HG03280 (cell line): ENCODE results near the gene MORN1.

Experiments used
- ATAC-seq: cut with Tn5 transposase; IDR thresholded peaks from one replicate; pipeline ENCODE4 v1.9.1; 2021; ENCODE audit warnings: mild to moderate bottlenecking, moderate library complexity; ENCODE audit not compliant: unreplicated experiment

Gene MORN1

GRCh38 chr1:2282556-2283270 lies 108.6 kb downstream of the MORN1 start:
- no peak for ATAC-seq

DNA sequence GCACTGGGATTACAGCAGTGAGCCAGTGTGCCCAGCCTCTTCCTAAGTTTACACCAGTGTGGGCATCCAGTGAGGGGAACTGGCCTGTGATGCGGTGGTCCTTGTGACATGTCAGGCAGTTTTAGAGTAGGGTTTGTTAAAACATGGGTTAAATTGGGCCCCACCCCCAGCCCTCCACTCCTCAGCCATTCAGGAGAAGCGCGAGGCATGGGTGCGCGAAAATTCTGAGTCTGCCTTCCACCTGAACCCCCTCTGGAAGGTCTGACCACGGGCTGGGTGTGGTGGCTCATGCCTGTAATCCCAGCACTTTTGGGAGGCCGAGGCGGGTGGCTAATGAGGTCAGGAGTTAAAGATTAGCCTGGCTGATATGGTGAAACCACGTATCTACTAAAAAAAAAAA lies 111.5 kb downstream of the MORN1 start:
- no peak for ATAC-seq

GRCh38 chr1:2279210-2279639 lies 112.1 kb downstream of the MORN1 start:
- ATAC-seq = no peak

DNA sequence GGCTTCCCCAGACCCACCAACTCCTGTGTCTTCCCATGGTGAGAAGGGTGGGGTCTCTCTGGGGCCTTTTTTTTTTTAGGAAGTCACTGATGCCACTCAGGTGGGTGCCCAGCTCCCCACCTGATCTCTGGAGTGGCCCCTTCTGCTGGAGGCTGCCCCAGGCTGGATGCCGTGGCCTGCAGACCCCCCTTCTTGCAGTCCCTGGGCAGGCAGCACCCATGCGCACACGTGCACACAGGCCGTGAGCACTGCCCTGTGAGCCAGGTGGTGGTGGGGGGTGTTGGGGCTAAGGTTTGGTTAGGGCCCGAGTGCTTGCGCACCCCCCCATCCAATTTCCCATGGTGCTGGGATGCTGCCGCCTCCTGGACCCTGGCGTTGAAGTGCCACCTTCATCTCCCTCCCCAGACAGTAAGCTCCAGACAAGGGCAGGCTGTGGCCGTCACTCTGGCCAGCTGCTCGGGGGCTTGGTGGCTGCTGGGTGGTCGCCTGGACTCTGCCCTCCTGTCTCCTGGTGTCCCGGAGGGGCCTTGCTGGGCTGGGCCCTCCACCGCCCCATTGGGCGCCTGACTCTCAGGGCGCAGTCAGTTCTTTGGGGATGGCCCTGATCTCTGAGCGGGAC lies 112.7 kb downstream of the MORN1 start:
- no peak for ATAC-seq

DNA sequence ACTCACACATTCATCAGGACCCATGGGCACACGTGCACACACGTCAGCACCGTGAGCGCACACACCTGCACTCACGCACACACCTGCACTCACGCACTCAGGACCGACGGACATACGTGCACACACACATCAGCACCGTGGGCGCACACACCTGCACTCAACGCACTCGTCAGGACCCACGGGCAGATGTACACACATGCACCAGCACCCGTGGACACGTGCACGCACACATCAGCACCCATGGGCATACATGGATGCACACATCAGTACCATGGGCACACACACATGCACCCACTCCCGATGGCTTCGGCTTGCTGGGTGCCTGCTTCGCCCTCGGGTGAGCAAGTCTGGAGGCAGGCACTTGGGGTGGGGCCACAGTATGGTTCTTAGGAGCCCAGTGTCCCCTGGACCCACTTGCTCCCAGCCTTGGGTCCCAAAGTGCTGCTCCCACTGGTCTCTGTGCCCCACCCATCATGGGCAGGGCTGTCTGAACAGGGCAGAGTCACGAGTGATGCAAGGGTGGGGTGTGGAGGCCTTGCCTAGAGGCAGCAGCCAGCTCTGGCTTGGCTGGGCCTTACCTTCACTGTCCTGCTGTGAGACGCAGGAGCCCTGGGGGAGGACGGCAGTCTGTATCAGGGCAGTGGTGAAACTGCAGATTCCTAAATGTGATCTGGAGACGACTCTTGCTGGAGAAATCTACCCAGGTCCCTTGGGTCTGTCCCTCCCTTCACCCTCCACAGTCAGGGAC lies 113.4 kb downstream of the MORN1 start:
- no peak for ATAC-seq

DNA sequence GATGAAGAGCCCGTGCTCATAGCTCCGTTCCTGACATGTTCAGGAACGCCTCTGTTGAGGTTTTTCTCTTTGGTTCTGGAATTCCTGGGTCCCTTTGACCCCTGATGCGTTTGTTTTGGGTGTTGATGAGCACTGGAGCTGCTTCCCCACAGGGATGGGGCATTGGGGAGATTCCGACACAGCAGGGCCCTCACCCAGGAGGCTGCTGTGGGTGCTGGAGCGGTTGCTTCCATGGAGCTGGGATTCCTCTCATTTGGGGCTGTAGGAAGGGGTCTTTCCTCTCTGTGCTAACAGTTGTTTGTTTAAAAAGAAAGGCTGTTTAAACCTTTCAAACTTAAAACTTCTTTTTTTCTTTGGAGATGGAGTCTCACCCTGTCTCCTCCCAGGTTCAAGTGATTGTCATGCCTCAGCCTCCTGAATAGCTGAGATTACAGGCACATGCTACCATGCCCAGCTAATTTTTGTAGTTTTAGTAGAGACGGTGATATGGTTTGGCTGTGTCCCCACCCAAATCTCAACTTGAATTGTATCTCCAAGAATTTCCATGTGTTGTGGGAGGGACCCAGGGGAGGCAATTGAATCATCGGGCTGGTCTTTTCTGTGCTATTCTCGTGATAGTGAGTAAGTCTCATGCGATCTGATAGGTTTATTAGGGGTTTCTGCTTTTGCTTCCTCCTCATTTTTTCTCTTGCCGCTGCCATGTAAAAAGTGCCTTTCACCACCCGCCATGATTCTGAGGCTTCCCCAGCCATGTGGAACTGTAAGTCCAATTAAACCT lies 114.4 kb downstream of the MORN1 start:
- ATAC-seq = no peak

- no peak for ATAC-seq
Observed at GRCh38 chr1:2275796-2276536, 115.4 kb downstream of the MORN1 start.

- no peak for ATAC-seq
Observed at GRCh38 chr1:2274929-2275475, 116.4 kb downstream of the MORN1 start.

DNA sequence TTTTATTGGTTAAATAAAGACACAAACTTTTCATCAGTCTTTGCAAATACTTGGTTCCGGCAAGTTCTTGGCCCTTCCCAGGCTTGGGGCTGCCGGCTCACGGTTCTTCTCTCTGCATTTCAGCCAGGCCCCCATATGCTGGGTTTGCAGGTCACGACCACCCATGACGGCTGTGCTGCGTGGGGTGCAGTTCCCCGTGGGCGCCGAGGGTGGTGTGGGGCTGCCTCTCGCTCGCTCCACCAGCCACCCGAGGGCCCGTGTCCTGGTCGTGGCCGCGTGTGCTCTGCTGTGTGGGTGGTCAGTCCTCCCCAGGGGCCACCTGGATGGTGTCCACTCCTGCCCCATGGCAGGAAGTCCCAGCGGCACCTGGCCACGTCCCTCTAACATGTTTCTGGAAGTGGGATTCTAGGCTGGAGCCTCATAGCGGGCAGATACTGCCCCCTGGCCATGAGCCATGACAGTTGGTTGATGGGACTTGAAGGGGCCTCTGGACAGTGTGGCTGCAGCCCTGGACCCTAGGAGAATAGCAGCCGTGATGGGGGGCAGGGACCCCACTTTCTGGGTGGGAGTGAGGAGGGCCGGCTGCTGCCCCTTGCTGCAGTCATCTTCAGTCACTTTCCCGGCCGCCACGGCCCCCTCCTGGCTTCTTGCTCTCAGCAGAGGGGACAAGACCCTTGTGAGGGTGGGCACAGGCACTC lies 117.0 kb downstream of the MORN1 start:
- ATAC-seq = no peak

GRCh38 chr1:2273401-2274090 lies 117.8 kb downstream of the MORN1 start:
- no peak for ATAC-seq

DNA sequence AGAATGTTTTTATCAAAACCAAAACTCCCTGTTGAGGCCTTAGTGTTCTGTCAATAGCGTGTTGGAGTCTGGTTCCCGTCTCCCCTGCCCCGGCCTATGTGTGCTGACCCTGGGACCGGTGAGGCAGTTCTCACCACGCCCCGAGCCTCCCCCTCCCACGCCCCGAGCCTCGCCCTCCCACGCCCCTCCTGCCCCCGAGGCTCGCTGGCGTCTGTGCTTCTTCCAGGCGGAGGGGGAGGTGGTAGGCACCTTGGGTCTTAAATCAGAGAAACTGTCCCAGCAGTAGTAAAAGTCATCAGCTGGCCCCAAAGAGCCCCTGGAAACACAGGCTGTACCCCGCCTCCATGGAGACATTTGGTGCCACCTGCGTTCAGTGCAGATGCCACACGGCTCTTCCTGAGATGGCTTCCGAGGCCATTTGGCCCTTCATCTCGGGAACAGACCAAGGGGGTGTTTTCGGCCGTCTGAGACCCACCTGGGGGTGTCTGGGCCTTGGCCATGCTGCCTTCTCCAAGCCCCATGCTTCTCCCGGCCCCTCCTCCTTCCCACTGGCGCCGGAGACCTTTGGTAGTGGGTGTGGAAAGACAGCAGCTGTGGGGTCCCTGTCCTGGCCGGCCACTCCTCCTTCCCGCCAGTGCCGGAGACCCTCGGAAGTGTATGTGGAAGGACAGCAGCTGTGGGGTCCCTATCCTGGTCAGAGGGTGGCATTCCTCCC lies 118.5 kb downstream of the MORN1 start:
- no peak for ATAC-seq

DNA sequence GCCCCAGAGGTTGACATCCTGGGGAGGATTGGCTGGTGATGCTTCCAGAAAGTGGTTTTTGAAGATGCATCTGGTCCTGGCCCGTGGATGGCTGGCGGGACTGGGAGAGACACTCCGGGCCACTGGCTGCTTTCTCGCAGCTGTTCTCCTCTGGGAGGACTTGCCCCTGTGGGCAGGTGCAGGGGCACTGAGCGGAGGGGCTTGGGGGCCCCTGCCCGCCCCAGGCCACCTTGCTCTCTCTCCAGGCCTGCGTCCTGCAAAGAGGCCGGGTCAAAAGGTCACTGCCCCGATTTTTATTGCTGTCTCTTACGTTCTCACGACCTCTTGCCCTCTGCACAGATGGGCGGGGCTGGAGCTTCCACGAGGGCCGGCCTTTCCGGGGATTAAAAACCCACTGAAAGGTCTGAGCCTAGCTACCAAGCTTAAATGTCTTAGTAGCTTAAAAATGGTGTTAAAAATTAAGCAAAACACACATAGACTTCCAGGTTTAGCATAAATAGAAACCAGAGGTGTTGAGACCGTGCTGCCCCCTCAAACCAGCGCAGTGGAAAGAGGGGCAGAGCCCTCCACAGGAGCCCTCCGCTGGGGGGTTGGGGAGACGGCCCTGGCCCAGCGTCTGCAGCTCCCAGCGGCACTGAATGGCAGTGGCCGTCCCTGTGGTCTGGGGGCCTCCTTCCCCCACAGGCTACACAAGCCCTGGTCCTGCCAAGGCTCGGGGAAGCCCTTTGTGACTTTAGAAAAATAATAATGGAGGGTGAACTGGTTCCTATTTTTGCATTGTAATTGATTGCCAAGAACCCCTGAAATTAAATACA lies 119.3 kb downstream of the MORN1 start:
- no peak for ATAC-seq
